ENCODE results near the gene SZT2. TPM values are rescaled to one million over a fixed set of nuclear protein-coding genes. Genes with fewer than 3 reads are reported as not detected.
"Not testable (repeated sequence)": the region's sequence is repeated elsewhere in the genome, so short reads cannot be mapped to it uniquely, and the experiment has no call there.

Gene SZT2
- total RNA-seq, 1 donor from 2014 or later = 30.0 TPM

GRCh38 chr1:43368646-43369020 lies 21.1 kb upstream of the SZT2 start:
- H2AFZ ChIP-seq (ENCODE audit: low read depth, low read length) = peak overlapping the region; percentile 61
- peaks cover 18% of the 10 kb centered on the region for H3K36me3 Mint-ChIP-seq (ENCODE audit: low read depth, unreplicated experiment)

GRCh38 chr1:43369779-43370178 lies 19.9 kb upstream of the SZT2 start:
- H3K4me2 ChIP-seq (ENCODE audit: low read length); H3K9me3 ChIP-seq (ENCODE audit: insufficient read depth, low read depth, low read length); H3K27me3 ChIP-seq (ENCODE audit: insufficient read depth, low read length); DNase-seq (ENCODE audit: low read depth); H3K4me3 ChIP-seq (ENCODE audit: insufficient read depth, low read depth, low read length); H2AFZ ChIP-seq (ENCODE audit: low read depth, low read length); H3K9me3 Mint-ChIP-seq (ENCODE audit: unreplicated experiment); H3K27ac ChIP-seq (ENCODE audit: low read depth, low read length); H3K27me3 Mint-ChIP-seq (ENCODE audit: low read depth, unreplicated experiment); H3K27ac Mint-ChIP-seq (ENCODE audit: unreplicated experiment); H3K9ac ChIP-seq (ENCODE audit: low read length); FAIRE-seq; H3K36me3 ChIP-seq (ENCODE audit: insufficient read depth, low read length); H3K36me3 Mint-ChIP-seq (ENCODE audit: low read depth, unreplicated experiment): not testable (repeated sequence)
- Histone ChIP-seq H3K4me1 (ENCODE audit: insufficient read depth, low read length) (peaks cover 44% of the 10 kb centered on the region), H3K79me2 (ENCODE audit: insufficient read depth, low read length) (peaks cover 44% of the 10 kb centered on the region), H4K20me1 (ENCODE audit: insufficient read depth, low read length) (peaks cover 20% of the 10 kb centered on the region)
- Mint-ChIP-seq H3K4me3 (ENCODE audit: unreplicated experiment) (peak overlapping the region; percentile 65), H3K4me1 (ENCODE audit: low read depth, unreplicated experiment) (peaks cover 19% of the 10 kb centered on the region)

More at GRCh38 chr1:43368646-43369020, 21.1 kb upstream of the SZT2 start:
- DNase-seq (ENCODE audit: low read depth) (no peak), FAIRE-seq (no peak)
- H3K4me1 Mint-ChIP-seq (ENCODE audit: low read depth, unreplicated experiment) = peaks cover 19% of the 10 kb centered on the region
- Histone ChIP-seq H3K27me3 (ENCODE audit: insufficient read depth, low read length) (no peaks in the 10 kb centered on the region), H4K20me1 (ENCODE audit: insufficient read depth, low read length) (peaks cover 31% of the 10 kb centered on the region), H3K9me3 (ENCODE audit: insufficient read depth, low read depth, low read length) (no peaks in the 10 kb centered on the region), H3K36me3 (ENCODE audit: insufficient read depth, low read length) (peaks cover 14% of the 10 kb centered on the region), H3K9ac (ENCODE audit: low read length) (peak overlapping the region; percentile 86), H3K4me1 (ENCODE audit: insufficient read depth, low read length) (peaks cover 40% of the 10 kb centered on the region), H3K27ac (ENCODE audit: low read depth, low read length) (peak overlapping the region; percentile 79), H3K4me2 (ENCODE audit: low read length) (peak overlapping the region; percentile 89), H3K79me2 (ENCODE audit: insufficient read depth, low read length) (peaks cover 55% of the 10 kb centered on the region), H3K4me3 (ENCODE audit: insufficient read depth, low read depth, low read length) (peak overlapping the region; percentile 69)
- H3K9me3 Mint-ChIP-seq (ENCODE audit: unreplicated experiment) = no peaks in the 10 kb centered on the region
- H3K27ac Mint-ChIP-seq (ENCODE audit: unreplicated experiment) = peak overlapping the region; percentile 86
- peak overlapping the region; percentile 90 for H3K4me3 Mint-ChIP-seq (ENCODE audit: unreplicated experiment)
- no peaks in the 10 kb centered on the region for H3K27me3 Mint-ChIP-seq (ENCODE audit: low read depth, unreplicated experiment)
- TF ChIP-seq EZH2 (IDR thresholded peaks at IDR 0.05; ENCODE audit: insufficient read depth, low read length) = no peak
- no peak for TF ChIP-seq CTCF (IDR thresholded peaks at IDR 0.05; ENCODE audit: insufficient read depth, low read depth, low read length)

GRCh38 chr1:43370564-43370963 lies 19.1 kb upstream of the SZT2 start:
- H3K27me3 Mint-ChIP-seq (ENCODE audit: low read depth, unreplicated experiment) = no peaks in the 10 kb centered on the region
- DNase-seq (ENCODE audit: low read depth) (no peak), FAIRE-seq (no peak)
- peaks cover 12% of the 10 kb centered on the region for H4K20me1 ChIP-seq (ENCODE audit: insufficient read depth, low read length)
- H2AFZ ChIP-seq (ENCODE audit: low read depth, low read length) = no peak overlapping the region
- H3K4me3 ChIP-seq (ENCODE audit: insufficient read depth, low read depth, low read length) = no peak overlapping the region
- H3K9ac ChIP-seq (ENCODE audit: low read length) = no peak overlapping the region
- no peak for TF ChIP-seq EZH2 (IDR thresholded peaks at IDR 0.05; ENCODE audit: insufficient read depth, low read length)
- TF ChIP-seq CTCF (IDR thresholded peaks at IDR 0.05; ENCODE audit: insufficient read depth, low read depth, low read length) = no peak
- H3K27ac Mint-ChIP-seq (ENCODE audit: unreplicated experiment) = no peak overlapping the region
- no peaks in the 10 kb centered on the region for H3K36me3 ChIP-seq (ENCODE audit: insufficient read depth, low read length)
- peaks cover 3% of the 10 kb centered on the region for H3K36me3 Mint-ChIP-seq (ENCODE audit: low read depth, unreplicated experiment)
- H3K4me2 ChIP-seq (ENCODE audit: low read length) = no peak overlapping the region
- no peaks in the 10 kb centered on the region for H3K9me3 ChIP-seq (ENCODE audit: insufficient read depth, low read depth, low read length)
- H3K27me3 ChIP-seq (ENCODE audit: insufficient read depth, low read length) = no peaks in the 10 kb centered on the region
- H3K27ac ChIP-seq (ENCODE audit: low read depth, low read length) = no peak overlapping the region
- peaks cover 15% of the 10 kb centered on the region for H3K4me1 Mint-ChIP-seq (ENCODE audit: low read depth, unreplicated experiment)
- H3K4me1 ChIP-seq (ENCODE audit: insufficient read depth, low read length) = peaks cover 43% of the 10 kb centered on the region
- H3K9me3 Mint-ChIP-seq (ENCODE audit: unreplicated experiment) = no peaks in the 10 kb centered on the region
- H3K4me3 Mint-ChIP-seq (ENCODE audit: unreplicated experiment) = no peak overlapping the region
- H3K79me2 ChIP-seq (ENCODE audit: insufficient read depth, low read length) = peaks cover 36% of the 10 kb centered on the region
